Measurements from ENCODE around the gene NEK11. TPM values are rescaled to one million over a fixed set of nuclear protein-coding genes. Genes with fewer than 3 reads are reported as not detected.
"Not testable (repeated sequence)": the region's sequence is repeated elsewhere in the genome, so short reads cannot be mapped to it uniquely, and the experiment has no call there.

NEK11 gene
- total RNA-seq, 1 donor from 2014 or later: 1.3 TPM

GRCh38 chr3:131038326-131038725 lies 11.6 kb downstream of the NEK11 start:
- intact Hi-C loops (cut with micrococcal nuclease): no loop called here
- DNase-seq: no peak
- H3K36me3 ChIP-seq: no peaks in the 10 kb centered on the region
- no peak overlapping the region for H3K4me3 ChIP-seq
- no peaks in the 10 kb centered on the region for H3K27me3 ChIP-seq (ENCODE audit: low read depth)
- TF ChIP-seq CTCF (IDR thresholded peaks at IDR 0.05; ENCODE audit: borderline replicate concordance): no peak
- H3K27ac ChIP-seq (replicated peaks): no peak overlapping the region
- no peaks in the 10 kb centered on the region for H3K4me1 ChIP-seq
- H3K9me3 ChIP-seq (replicated peaks): no peaks in the 10 kb centered on the region

GRCh38 chr3:131042271-131042985 lies 15.8 kb downstream of the NEK11 start:
- H3K4me3 ChIP-seq; H3K9me3 ChIP-seq (replicated peaks); H3K36me3 ChIP-seq; DNase-seq; intact Hi-C loops (cut with micrococcal nuclease); H3K4me1 ChIP-seq; H3K27ac ChIP-seq (replicated peaks); H3K27me3 ChIP-seq (ENCODE audit: low read depth): not testable (repeated sequence)

- H3K9me3 ChIP-seq (replicated peaks): peaks cover 8% of the 10 kb centered on the region
Observed at GRCh38 chr3:131047582-131047981, 20.9 kb downstream of the NEK11 start.

GRCh38 chr3:131048030-131048429 lies 21.4 kb downstream of the NEK11 start:
- Histone ChIP-seq H3K36me3 (no peaks in the 10 kb centered on the region), H3K27me3 (ENCODE audit: low read depth) (no peaks in the 10 kb centered on the region), H3K9me3 (replicated peaks) (peaks cover 8% of the 10 kb centered on the region), H3K4me1 (no peaks in the 10 kb centered on the region), H3K27ac (replicated peaks) (no peak overlapping the region), H3K4me3 (no peak overlapping the region)
- no peak for TF ChIP-seq CTCF (IDR thresholded peaks at IDR 0.05; ENCODE audit: borderline replicate concordance)
- intact Hi-C loops (cut with micrococcal nuclease): no loop called here
- no peak for DNase-seq

More at GRCh38 chr3:131047582-131047981, 20.9 kb downstream of the NEK11 start:
- Histone ChIP-seq H3K27me3 (ENCODE audit: low read depth) (no peaks in the 10 kb centered on the region), H3K4me1 (no peaks in the 10 kb centered on the region), H3K27ac (replicated peaks) (no peak overlapping the region), H3K36me3 (no peaks in the 10 kb centered on the region), H3K4me3 (no peak overlapping the region)
- TF ChIP-seq CTCF (IDR thresholded peaks at IDR 0.05; ENCODE audit: borderline replicate concordance): no peak
- DNase-seq: no peak
- intact Hi-C loops (cut with micrococcal nuclease): no loop called here

- Histone ChIP-seq H3K27ac (replicated peaks) (no peak overlapping the region), H3K9me3 (replicated peaks) (peaks cover under 1% of the 10 kb centered on the region), H3K36me3 (no peaks in the 10 kb centered on the region), H3K4me1 (no peaks in the 10 kb centered on the region), H3K4me3 (no peak overlapping the region), H3K27me3 (ENCODE audit: low read depth) (no peaks in the 10 kb centered on the region)
- DNase-seq: no peak
- intact Hi-C loops (cut with micrococcal nuclease): no loop called here
- no peak for TF ChIP-seq CTCF (IDR thresholded peaks at IDR 0.05; ENCODE audit: borderline replicate concordance)
Observed at GRCh38 chr3:131050001-131050400, 23.3 kb downstream of the NEK11 start.

- intact Hi-C loops (cut with micrococcal nuclease): no loop called here
- no peak overlapping the region for H3K4me3 ChIP-seq
- peak; percentile 66 for TF ChIP-seq CTCF (IDR thresholded peaks at IDR 0.05; ENCODE audit: borderline replicate concordance)
- no peaks in the 10 kb centered on the region for H3K27me3 ChIP-seq (ENCODE audit: low read depth)
- H3K36me3 ChIP-seq: no peaks in the 10 kb centered on the region
- H3K27ac ChIP-seq (replicated peaks): no peak overlapping the region
- no peaks in the 10 kb centered on the region for H3K9me3 ChIP-seq (replicated peaks)
- DNase-seq: no peak
- no peaks in the 10 kb centered on the region for H3K4me1 ChIP-seq
Observed at GRCh38 chr3:131053043-131053859, 26.6 kb downstream of the NEK11 start.

Data from left ventricle myocardium inferior (tissue), 1 donor.